Transverse colon (tissue), 4 donors: ENCODE results near the gene AP1S2.

ENCODE experiments used
- EP300 ChIP-seq: sonication (generic); formaldehyde crosslinking; IDR thresholded peaks from one replicate; pipeline ENCODE4 v1.6.1; 2017; ENCODE audit warnings: antibody characterized with exemption, low read depth
- POLR2A ChIP-seq: fragments of 450-650 bp; IDR thresholded peaks from one replicate; pipeline ENCODE4 v1.6.1; 2016; ENCODE audit warnings: antibody characterized with exemption, mild to moderate bottlenecking, moderate library complexity
- POLR2AphosphoS5 ChIP-seq, 3 donors: sonication (generic); formaldehyde crosslinking; IDR thresholded peaks; one replicate each; pipeline ENCODE4 v1.6.1; 2016; ENCODE audit warnings: antibody characterized with exemption in 3 of 3
- TF ChIP-seq, protein P1 (sequence below), 5 experiments: fragments of 200-600 bp in 3 of 5; fragments of 450-650 bp in 2 of 5; sonication (generic) in 3 of 5; IDR thresholded peaks; 1 replicate in 2 of 5; 2 replicates in 3 of 5; pipeline ENCODE4 v1.5.1; 2016 to 2017; ENCODE audit warnings: antibody characterized with exemption in 5 of 5, inconsistent platforms in 3 of 5, mild to moderate bottlenecking in 2 of 5, moderate library complexity in 1 of 5

GRCh38 chrX:15882704-15883539 lies 28.3 kb upstream of the AP1S2 start:
- TF ChIP-seq, protein P1, sequence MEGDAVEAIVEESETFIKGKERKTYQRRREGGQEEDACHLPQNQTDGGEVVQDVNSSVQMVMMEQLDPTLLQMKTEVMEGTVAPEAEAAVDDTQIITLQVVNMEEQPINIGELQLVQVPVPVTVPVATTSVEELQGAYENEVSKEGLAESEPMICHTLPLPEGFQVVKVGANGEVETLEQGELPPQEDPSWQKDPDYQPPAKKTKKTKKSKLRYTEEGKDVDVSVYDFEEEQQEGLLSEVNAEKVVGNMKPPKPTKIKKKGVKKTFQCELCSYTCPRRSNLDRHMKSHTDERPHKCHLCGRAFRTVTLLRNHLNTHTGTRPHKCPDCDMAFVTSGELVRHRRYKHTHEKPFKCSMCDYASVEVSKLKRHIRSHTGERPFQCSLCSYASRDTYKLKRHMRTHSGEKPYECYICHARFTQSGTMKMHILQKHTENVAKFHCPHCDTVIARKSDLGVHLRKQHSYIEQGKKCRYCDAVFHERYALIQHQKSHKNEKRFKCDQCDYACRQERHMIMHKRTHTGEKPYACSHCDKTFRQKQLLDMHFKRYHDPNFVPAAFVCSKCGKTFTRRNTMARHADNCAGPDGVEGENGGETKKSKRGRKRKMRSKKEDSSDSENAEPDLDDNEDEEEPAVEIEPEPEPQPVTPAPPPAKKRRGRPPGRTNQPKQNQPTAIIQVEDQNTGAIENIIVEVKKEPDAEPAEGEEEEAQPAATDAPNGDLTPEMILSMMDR (IDR thresholded peaks at IDR 0.05) = no peak
- TF ChIP-seq POLR2AphosphoS5 (IDR thresholded peaks at IDR 0.05) (no peak), POLR2A (no peak), EP300 (no peak)
